ENCODE results near the gene ABCB8. TPM values are rescaled to one million over a fixed set of nuclear protein-coding genes. Genes with fewer than 3 reads are reported as not detected.

Gene ABCB8
- polyA plus RNA-seq, 1 donor = 28.4 TPM

GRCh38 chr7:151057506-151057988 lies 29.3 kb downstream of the ABCB8 start, which contains the start of gene CDK5:
Gene CDK5 (minus strand): TSS chr7:151057897. CDS start chr7:151057848, 49 bp downstream.
- DNase-seq = no peak

DNA sequence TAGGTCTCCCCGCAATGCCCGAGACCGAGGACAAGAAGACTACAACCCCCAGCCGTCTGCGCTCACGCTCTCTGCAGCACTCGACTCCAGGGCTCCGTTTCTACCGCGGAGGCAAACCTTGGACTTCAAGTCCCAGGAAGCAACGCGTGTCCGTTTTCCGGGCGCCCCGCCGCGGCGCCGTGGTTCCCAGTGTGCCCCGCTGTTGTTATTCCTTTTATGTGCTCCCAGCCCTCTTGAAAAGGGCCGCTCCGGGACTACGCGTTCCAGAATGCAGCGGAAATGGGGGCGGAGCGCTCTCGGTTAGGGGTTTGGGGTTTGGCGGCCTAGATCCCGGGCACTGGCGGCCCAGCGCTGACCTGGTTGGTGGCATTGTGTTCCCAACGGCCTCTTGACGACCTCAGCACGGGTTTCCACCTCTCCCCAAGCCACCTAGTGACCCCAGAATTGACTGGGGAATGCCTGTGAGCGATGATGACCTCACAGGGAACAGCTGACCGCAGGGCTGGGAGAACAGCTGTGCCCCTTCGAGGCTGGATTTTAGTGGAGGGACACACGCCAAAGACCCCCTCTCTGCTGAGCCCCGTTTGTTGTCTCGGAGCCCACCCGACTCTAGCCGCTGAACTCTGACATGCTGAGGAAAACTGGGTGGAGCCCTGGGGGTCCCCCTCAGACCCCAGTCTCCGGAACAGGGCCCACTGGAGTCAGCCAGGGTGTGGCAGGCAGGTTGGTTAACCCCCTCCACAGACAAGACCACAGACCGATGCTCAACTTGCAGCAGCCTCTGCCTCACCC lies 29.9 kb downstream of the ABCB8 start:
- peak; percentile 98 for DNase-seq

GRCh38 chr7:151058781-151059366 lies 30.6 kb downstream of the ABCB8 start:
- no peak for DNase-seq

DNA sequence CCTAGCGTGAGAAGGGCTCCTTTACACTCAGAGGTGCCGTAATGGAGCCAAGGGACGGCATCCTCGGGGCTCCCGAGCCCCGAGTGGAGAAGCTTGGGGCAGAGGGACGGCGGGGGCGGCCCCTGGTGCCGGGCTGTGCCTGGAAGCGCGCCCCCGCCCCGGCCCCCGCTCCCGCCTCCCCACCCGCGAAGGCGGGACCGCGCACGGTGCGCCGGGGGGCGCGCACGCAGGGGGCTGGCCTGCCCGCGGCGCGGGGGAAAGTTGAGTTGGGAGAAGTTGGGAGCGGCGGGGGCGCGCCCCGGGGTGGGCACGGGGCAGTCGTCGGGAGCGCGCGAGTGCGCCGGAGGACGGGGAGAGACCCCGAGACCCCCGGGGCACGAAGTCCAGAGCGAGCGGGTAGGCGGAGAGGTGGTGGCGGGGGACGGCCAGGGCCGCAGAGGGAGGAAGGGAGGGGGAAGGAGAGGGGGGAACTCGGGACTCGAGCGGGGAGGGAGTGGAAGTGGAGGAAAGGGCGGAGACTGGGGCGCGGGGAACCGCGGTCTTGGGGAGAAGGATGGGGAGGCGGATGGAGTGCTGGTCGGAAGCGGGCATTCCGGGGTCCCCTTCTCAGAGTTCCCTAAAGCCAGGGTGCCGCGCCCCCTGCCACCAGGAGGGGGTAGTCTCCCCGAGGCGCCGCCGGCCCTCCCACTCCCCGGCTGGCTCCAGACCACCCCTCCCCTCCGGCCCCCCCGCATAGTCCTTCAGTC lies 31.3 kb downstream of the ABCB8 start, which contains the start of gene SLC4A2:
SLC4A2 (plus strand) TSS at position 223 of the 746 bp plus-strand sequence. CDS start 2,399 bp downstream, outside the sequence.
- DNase-seq = peak; percentile 87

DNA sequence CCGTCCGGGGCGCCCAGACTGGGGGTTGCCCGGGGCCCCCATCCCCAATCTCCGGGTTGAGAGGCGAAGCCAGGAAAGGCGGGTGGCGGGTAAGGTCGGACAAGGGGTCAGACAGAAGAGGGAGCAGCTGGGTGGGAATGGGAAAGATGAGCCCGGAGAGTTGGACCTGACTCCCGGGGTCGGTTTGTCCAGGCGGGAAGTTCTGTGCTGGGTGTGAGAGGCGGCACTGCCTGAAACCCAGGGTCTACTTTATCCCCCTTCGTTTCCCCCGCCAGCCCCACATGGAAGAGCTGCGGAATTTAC lies 31.8 kb downstream of the ABCB8 start:
- no peak for DNase-seq

DNA sequence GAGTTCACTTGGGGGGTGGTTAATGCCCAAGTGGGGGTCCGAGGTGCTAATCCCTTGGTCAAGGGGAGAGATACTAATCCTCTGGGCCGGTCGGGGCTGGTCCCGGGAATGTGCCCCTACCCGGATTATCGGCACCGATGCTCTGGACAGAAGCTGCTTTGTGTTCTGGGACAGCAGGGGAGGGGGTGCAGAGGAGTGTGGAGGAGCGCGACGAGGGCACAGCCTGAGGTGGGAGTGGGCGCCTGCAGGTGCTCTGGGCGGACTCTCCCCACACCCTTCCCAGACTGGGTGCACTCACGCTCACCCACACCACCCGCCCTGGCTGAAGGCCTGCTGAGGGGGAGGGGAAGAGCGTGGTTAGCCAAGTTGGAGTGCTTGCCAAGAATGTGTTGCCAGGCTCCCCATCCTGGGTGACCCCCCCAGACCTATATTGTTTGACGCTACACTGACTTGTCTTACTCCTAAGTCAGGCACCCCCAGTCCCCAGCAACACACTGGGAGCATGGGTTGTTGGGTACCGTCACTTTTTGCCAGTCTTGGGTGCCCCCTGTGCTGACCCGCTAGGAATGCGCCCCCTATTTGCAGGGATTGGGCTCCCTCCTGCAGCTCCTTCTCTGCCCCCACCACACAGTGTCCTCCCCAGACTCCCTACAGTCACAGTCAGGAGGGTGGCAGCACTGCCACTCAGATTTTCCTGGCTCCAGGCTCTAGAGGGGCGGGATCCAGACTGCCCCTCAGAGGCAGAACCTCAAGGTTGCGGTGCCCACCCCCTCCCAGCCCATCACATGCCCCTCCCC lies 32.4 kb downstream of the ABCB8 start:
- DNase-seq = no peak

DNA sequence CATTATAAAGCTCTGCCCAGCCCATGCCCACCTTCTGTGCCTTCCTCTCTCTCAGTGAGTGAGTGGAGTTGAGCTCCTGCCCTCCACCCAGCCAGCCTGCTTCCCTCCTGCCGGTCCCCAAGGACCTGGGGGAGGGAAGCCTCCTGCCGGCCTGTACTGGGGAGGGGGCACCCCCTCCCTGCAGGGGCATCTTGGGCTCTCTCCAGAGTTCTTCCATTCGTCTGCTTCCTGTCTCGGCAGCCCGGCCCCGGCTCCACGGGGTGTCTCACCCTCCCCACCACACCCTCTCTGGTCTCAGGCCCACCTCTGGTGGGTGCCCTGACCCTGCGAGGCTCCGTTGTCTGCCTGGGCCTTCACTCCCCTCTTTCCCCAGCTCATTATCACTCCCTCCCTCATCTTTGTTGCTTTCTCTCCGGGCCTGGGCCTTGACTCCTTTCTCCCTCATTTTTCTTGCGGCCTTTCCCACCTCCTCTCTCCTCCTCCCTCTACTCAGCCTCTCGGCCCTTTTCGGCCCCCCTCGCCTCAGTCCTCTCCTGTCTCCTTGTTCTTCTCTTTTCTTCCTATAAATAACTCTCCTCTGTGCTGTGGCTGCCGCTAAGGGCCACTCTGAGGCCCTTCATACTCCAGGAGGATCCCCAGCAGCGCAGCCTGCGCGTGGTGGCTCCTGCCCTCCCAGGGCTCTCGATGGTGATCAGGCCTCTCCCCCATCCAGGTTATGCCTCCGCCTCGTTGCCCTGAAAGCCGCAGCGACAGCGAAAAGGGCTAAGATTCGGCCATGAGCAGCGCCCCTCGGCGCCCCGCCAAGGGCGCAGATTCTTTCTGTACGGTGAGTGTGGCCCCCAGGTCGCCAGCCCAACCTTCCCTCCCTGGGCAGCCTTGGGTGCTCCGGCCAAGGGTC lies 33.2 kb downstream of the ABCB8 start:
- no peak for DNase-seq

DNA sequence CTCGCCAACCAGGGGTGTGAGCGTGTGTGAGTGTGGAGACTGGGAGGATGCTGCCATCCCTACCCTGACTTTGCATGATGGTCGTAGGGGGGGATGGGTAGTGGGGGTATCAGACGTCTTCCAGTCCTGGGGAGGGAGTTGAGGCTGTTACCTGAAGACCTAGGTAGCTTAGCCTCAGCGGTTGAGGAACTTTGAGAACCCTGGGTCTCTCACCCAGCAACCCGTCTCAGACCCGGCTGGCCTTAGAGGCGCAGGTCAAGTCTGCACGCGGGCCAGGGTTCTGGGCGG lies 33.8 kb downstream of the ABCB8 start:
- DNase-seq = no peak

DNA sequence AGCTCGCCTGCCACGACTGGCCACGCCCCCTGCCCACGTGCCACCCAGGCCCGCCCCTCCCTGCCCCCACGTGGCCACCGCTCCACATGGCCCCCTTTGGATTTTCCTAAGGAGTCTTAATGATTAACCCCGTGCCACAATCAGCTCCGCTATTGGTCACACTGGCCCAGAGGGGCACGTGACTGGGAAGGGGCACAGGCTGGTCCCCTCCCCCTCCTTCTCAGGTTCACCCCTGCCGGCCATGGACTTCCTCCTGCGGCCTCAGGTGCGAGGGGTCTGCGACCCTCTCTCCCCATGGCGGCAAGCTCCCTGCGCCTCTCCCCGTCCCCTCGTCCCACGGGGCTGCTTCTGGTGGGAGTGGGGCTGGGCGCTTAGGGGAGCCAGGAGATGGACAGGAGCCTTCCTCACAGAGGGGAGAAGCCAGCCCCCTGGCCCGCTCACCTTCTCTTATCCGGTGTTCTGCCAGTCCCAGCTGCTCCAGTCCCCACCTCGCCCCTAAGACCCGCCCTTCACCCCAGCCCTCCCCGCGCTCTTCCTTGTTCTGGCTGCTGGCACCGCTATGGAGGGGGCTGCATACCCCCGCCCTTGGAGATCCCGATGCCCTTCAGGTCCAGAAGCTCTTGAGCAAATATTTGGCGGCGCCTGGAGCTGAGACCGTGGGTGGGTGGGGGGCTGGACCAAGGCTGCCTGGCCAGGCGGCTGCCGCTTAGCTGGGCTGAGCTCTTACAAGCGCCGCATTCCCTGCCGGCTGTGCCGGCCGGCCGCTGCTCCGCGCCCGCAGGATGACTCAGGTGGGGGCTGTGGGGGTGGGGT lies 34.4 kb downstream of the ABCB8 start:
- DNase-seq = peak; percentile 77

GRCh38 chr7:151063212-151063561 lies 34.9 kb downstream of the ABCB8 start:
- no peak for DNase-seq

DNA sequence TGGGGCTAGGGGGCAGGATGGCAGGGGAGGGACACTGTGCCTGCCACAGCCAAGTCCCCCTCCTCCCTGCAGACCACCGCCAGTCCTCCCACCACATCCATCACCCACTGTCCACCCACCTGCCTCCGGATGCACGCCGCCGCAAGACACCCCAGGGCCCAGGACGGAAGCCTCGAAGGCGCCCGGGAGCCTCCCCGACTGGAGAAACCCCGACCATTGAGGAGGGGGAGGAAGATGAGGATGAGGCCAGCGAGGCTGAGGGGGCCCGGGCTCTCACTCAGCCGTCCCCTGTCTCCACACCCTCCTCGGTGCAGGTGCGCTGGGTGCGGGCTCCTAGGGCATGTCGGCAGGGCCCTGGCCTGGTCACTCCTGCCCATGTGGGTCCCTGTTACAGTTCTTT lies 36.2 kb downstream of the ABCB8 start:
- no peak for DNase-seq

DNA sequence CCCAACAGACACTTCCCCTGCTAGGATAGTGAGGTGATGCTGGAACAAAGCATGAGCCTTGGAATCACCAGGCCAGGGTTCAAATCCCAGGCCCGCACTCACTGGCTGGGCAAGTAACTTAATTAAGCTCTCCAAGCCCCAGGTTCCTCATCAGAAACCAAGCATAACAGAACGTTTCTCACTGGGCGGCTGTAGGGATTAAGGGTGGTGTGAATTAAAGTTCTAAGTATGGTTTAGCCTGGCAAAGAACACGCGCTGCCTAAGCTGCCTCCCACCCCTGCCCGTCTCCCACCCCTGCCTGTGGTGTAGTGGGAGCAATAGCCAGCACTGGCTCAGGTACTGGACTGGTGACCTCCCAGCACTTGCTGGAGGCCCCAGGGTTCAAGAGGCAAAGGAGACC lies 36.7 kb downstream of the ABCB8 start:
- no peak for DNase-seq

GRCh38 chr7:151065516-151065915 lies 37.3 kb downstream of the ABCB8 start:
- DNase-seq = no peak

DNA sequence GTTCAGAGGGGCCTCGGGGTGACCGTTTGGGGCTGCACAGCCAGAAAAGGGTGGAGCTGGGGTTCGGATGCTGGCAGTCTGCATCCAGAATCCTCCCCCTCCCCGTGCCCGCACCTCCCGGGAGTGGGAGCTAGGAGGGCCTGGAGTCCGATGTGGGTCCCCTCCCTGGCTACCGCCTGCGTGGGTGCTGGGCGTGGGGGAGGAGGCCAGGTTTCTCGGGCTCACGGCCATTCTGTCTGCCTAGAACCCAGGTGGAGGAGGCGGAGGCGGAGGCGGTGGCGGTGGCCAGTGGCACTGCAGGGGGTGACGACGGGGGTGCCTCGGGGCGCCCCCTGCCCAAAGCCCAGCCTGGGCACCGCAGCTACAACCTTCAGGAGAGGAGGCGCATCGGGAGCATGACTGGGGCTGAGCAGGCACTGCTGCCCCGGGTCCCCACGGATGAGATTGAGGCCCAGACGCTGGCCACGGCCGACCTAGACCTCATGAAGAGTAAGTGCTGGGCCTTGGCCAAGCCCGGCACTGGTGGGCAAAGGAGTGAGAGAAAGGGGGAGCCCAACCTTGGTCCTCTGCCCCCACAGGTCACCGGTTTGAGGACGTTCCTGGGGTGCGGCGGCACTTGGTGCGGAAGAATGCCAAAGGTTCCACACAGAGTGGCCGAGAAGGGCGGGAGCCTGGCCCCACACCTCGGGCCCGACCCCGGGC lies 38.2 kb downstream of the ABCB8 start:
- no peak for DNase-seq

- DNase-seq = no peak
These were observed 40.0 kb downstream of the ABCB8 start for GRCh38 chr7:151068069-151068773.

DNA sequence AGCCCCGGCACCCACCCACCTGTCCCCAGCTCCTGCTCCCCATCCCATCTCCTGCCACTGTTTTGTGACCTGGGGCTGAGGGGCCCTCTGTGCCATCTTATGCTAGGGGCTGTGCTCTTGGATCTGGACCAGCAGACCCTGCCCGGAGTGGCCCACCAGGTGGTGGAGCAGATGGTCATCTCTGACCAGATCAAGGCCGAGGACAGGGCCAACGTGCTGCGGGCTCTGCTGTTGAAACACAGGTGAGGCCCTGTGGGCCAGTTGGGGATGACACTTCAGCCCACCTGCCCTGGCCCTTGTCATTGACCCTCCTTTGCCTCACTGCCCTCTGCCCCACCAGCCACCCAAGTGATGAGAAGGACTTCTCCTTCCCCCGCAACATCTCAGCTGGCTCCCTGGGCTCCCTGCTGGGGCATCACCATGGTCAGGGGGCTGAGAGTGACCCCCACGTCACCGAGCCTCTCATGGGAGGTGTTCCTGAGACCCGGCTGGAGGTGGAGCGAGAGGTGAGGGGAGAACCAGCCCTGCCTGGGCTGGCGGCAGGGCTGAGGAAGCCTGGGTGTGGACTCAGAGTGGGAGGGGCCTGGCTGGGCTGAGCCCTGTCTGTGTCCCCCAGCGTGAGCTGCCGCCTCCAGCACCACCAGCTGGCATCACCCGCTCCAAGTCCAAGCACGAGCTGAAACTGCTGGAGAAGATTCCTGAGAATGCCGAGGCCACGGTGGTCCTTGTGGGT lies 41.8 kb downstream of the ABCB8 start:
- DNase-seq = no peak

GRCh38 chr7:151070574-151070960 lies 42.3 kb downstream of the ABCB8 start:
- no peak for DNase-seq

Data from left kidney (tissue), 2 donors.